ENCODE data around the gene TWNK.

The TWNK gene
- 1.1 to 8.3 (median 3.4) reads per million in 18 experiments for total RNA-seq

- DNase-seq = peak; percentile 77 to 84
Measured at GRCh38 chr10:100986952-100987684, at the start of gene TWNK, which contains the start of gene MRPL43. TSS of gene TWNK (plus strand) at chr10:100987543. CDS start at chr10:100988211, 668 bp downstream. TSS of gene MRPL43 (minus strand) at chr10:100987497. CDS start at chr10:100987443, 54 bp downstream.

DNA sequence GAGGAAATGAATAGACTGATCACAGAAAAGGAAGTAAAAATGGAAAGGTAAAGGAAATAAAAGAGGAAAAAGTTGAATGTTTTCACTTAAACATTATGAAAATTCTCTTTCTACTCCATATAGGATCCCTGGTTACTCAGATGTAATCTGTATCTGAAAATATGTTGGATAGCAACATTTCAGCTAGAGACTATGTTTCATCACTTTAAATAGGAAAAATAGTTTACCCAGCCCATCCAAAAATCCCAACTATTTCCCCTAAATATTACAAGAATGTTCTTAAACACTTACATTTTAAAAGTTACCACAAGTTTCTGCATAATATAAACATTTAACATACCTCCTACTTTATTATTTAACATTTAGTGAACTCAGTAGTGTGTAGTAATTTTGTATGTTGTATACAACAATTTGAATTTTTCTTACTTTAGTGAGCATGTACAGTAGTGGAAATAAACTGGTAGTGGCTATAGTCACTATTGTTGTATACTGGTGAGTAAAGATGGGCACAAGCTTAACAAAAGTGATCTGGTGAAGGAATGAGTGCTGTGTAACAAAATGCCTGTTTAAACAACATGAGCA lies 47.5 kb upstream of the TWNK start:
- DNase-seq = no peak

- DNase-seq = no peak
Measured at GRCh38 chr10:100942229-100942628, 45.1 kb upstream of the TWNK start.

DNA sequence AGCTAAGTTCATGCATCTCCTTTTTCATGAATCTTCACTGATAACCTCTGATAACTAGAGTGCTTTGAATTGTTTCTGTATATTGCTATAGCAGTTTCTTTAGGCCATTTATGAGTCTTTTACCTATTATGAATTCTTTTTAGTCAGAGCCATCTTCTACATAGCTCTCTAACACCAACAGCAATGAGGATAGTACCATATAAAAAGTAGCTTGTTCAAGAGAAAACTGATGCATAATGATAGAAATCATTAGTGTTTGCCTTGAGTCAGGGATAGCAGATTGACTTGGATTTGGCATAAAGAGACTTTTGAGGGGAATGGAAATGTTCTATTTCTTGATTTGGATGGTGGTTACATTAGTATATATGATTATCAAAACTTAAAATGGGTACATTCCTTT lies 43.8 kb upstream of the TWNK start:
- DNase-seq = no peak

- no peak for DNase-seq
Measured at GRCh38 chr10:100945754-100946153, 41.6 kb upstream of the TWNK start.

GRCh38 chr10:100948916-100949315 lies 38.4 kb upstream of the TWNK start:
- DNase-seq = no peak

DNA sequence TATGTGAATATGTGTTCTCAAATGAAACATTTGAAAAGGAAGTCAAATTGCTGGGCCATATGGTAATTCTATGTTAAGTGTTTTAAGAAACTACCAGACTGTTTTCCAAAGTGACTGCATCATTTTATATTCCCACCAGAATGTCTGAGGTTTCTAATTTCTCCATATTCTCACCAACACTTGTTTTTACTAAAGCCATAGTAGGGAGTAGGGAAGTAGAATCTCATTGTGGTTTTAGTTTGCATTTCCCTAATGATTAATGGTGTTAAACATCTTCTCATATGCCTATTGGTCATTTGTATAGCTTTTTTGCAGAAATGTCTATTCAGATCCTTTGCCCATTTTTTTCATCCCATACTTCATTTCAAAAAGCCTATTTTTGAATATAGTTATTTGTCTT lies 27.1 kb upstream of the TWNK start:
- DNase-seq = peak; percentile 43 to 73

- DNase-seq = no peak
Measured at GRCh38 chr10:100962351-100963080, 24.8 kb upstream of the TWNK start.

GRCh38 chr10:100963826-100964225 lies 23.5 kb upstream of the TWNK start:
- no peak for DNase-seq

GRCh38 chr10:100965820-100966219 lies 21.5 kb upstream of the TWNK start:
- no peak for DNase-seq

DNA sequence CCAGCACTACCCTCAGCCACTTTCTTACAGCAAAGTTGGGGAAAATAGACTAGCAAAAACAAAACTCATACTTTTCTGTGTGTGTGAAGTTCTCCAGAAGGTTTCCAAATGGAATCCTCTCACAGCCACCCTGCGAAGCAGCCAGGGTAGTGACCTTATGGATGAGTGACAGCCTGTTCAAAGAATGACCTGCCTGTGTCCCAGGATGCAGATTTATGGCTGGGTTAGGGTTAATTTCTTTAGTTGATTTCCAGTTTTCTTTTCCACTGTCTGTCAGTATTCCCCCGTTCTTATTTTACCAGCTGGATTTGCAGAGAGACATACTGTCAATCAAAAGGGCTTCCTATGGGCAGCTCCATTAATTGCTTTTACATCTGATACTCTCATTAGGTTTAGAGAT lies 20.5 kb upstream of the TWNK start:
- no peak for DNase-seq

DNA sequence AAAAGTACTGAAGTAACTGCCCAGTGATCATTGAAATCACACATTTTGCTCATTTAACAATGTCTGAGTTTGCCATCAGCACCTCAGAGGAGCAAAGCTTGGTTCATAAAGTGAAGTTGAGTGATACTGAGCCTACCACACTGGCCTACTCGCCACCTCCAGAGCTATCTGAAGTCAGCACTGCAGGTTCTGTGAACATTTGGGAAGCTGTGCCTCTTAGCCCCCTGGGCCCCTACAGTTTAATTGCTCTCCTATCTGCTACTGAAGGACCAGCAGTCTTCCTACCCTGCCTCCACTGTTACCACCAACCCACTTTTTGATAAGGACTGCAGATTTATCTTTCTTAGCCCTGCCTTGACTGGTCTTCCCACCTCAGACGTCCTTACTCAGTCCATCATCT lies 20.0 kb upstream of the TWNK start:
- DNase-seq = no peak

DNA sequence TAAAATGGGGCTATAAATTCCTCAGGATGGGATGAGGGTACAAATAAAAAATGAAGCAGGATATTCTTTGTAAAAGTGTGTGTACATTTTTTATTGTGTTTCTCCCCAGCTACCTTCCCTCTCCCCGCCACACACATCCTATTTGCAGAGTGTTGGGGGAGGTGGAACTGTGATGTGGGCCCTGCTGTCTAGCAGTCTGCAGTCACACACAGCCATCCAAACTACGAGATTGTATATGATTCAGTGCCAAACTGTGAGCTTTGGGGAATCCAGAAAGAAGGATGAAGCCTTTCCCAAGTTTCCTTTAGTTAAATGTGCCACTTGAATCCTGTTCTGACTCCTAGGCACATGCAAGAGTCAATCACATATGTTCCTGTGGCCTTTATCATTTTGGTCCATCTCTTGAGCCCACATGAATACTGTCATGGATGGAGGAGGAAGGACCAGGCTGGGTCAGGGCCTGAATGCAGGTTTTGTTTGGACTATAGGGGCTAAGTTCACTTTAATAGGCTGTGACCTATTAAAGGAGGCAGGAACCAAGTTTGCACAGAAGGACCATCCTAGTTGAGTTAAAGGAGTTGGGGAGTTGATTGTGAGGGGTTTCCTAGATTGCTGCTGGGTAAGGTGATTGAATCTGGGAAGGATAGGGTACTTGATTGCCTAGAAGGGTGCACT lies 19.1 kb upstream of the TWNK start:
- DNase-seq = no peak

DNA sequence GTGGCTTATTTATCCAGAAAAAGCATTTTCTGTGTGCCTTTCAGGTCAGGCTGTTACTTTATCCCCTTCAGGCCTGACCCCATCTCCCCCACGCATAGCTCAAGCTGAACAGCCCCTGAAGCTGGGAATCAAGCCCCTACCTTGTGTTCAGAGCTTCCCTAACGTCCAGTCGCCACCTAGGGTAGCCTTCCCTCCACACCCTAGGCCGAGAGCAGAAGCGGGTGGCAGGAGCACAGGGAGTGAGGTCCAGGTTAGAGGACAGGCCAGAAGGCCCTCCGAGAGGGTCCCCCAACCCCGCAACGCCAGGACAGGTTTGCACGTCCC lies 18.5 kb upstream of the TWNK start:
- no peak for DNase-seq

- DNase-seq = peak in 1 of 2 donors; percentile 10
Measured at GRCh38 chr10:100969187-100970075, 17.9 kb upstream of the TWNK start, which contains the start of gene SEMA4G. TSS of gene SEMA4G (plus strand) at chr10:100969504. CDS start at chr10:100972913, 3,409 bp downstream.

- DNase-seq = no peak
Measured at GRCh38 chr10:100970076-100970913, 17.0 kb upstream of the TWNK start.

DNA sequence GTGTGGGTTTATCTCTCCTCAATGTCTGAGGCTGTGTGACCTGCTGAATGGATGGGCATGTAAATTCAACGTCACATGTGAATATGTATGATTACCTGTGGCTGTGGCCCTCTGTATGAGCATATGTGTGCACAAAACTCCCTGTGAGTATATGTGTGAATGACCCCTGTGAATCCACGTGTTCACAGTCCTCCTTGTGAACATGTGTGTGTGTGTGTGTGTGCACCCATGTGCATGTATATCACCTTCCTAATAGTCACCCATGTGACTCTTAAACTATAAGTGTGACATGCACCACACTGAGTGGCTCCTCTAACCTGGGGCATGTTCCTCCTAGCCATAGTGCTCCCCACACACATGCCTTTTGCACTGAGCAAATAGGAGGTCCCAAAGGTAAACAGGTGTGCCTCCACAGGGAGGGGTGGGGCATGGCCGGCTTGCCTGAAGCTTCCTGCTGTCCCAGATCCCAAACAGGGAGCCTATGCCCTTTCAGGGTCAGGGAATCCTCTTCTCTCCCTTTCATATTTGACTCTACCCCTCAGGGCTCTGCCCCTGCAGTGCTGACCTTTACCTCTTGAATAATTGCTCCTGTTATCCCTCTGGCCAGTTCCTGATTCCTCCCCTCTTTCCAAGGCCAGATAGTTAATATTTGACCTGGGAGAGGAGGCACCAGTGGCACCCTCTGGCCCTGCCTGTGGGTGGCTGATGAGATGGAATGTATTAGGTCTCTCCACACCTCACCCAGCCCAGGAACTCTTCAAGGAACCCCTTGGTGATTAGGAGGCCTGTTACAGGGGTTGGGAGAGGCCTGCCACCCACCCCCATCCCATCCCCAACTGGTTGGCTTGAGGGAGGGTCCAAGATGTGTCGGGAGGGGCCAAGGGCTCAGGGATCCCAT lies 16.2 kb upstream of the TWNK start:
- no peak for DNase-seq

GRCh38 chr10:100972115-100972903 lies 15.0 kb upstream of the TWNK start:
- no peak for DNase-seq

DNA sequence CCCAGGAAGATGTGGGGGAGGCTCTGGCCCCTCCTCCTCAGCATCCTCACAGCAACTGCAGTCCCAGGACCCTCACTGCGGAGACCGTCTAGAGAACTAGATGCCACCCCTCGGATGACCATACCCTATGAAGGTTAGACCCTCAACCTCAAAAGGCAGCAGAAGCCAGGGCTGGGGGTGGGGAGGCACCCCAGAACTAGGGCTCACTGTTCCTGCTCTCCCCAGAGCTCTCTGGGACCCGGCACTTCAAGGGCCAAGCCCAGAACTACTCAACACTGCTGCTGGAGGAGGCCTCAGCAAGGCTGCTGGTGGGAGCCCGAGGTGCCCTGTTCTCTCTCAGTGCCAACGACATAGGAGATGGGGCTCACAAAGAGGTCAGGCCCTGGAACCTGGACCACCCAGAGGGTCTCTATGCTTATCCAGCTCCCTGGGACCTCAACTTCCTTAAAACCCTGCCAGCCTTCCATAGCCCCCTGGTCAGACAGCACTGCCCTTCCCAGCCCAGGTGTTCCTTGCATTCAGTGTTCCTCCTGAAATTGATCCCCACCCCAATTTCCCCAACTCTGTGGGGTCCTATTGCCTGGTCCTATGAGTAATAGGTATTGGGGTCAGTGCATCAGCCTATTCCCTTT lies 14.3 kb upstream of the TWNK start:
- no peak for DNase-seq

All from inflammatory macrophage (primary cell).